ENCODE results near the gene PRKG1.

PRKG1 gene

GRCh38 chr10:51861051-51861450 is 786.8 kb downstream of the PRKG1 start:
- Histone ChIP-seq H3K27me3 (ENCODE audit: insufficient read depth, low read length, poor library complexity, severe bottlenecking) (no peaks in the 10 kb centered on the region), H3K9me2 (replicated peaks; ENCODE audit: low read depth, low read length) (no peaks in the 10 kb centered on the region), H3K9me3 (ENCODE audit: insufficient read depth, low read depth, low read length) (no peaks in the 10 kb centered on the region), H3K9ac (ENCODE audit: low read depth, low read length, poor library complexity, severe bottlenecking) (no peak overlapping the region), H3K4me1 (ENCODE audit: insufficient read depth, low read length, poor library complexity, severe bottlenecking) (no peaks in the 10 kb centered on the region), H4K20me1 (ENCODE audit: insufficient read depth, low read length, poor library complexity, severe bottlenecking) (no peaks in the 10 kb centered on the region), H3K4me3 (ENCODE audit: low read length, poor library complexity, severe bottlenecking) (no peak overlapping the region), H3F3A (ENCODE audit: low read depth) (no peaks in the 10 kb centered on the region), H3K4me2 (ENCODE audit: low read depth, low read length, poor library complexity, severe bottlenecking) (no peak overlapping the region), H3K36me3 (ENCODE audit: insufficient read depth, low read length) (no peaks in the 10 kb centered on the region), H3K79me2 (ENCODE audit: insufficient read depth, low read length) (no peaks in the 10 kb centered on the region), H2AFZ (ENCODE audit: low read length) (no peak overlapping the region)
- no peak for TF ChIP-seq CTCF (conservative IDR thresholded peaks at IDR 0.05; ENCODE audit: low read length)
- no peak for TF ChIP-seq EZH2phosphoT487 (IDR thresholded peaks at IDR 0.05; ENCODE audit: borderline replicate concordance)

- Histone ChIP-seq H3K9me2 (replicated peaks; ENCODE audit: low read depth, low read length) (no peaks in the 10 kb centered on the region), H2AFZ (ENCODE audit: low read length) (no peak overlapping the region), H3K9ac (ENCODE audit: low read depth, low read length, poor library complexity, severe bottlenecking) (no peak overlapping the region), H3K36me3 (ENCODE audit: insufficient read depth, low read length) (no peaks in the 10 kb centered on the region), H3K4me2 (ENCODE audit: low read depth, low read length, poor library complexity, severe bottlenecking) (no peak overlapping the region), H3F3A (ENCODE audit: low read depth) (no peaks in the 10 kb centered on the region), H3K9me3 (ENCODE audit: insufficient read depth, low read depth, low read length) (no peaks in the 10 kb centered on the region), H3K79me2 (ENCODE audit: insufficient read depth, low read length) (no peaks in the 10 kb centered on the region), H3K4me3 (ENCODE audit: low read length, poor library complexity, severe bottlenecking) (no peak overlapping the region), H4K20me1 (ENCODE audit: insufficient read depth, low read length, poor library complexity, severe bottlenecking) (no peaks in the 10 kb centered on the region), H3K4me1 (ENCODE audit: insufficient read depth, low read length, poor library complexity, severe bottlenecking) (no peaks in the 10 kb centered on the region), H3K27me3 (ENCODE audit: insufficient read depth, low read length, poor library complexity, severe bottlenecking) (no peaks in the 10 kb centered on the region)
- TF ChIP-seq CTCF (conservative IDR thresholded peaks at IDR 0.05; ENCODE audit: low read length) (no peak), EZH2phosphoT487 (IDR thresholded peaks at IDR 0.05; ENCODE audit: borderline replicate concordance) (no peak)
Measured at GRCh38 chr10:51861731-51862130, 787.4 kb downstream of the PRKG1 start.

- no peaks in the 10 kb centered on the region for H3K36me3 ChIP-seq (ENCODE audit: insufficient read depth, low read length)
- no peaks in the 10 kb centered on the region for H3F3A ChIP-seq (ENCODE audit: low read depth)
- no peaks in the 10 kb centered on the region for H3K4me1 ChIP-seq (ENCODE audit: insufficient read depth, low read length, poor library complexity, severe bottlenecking)
- no peak overlapping the region for H3K9ac ChIP-seq (ENCODE audit: low read depth, low read length, poor library complexity, severe bottlenecking)
- TF ChIP-seq CTCF (conservative IDR thresholded peaks at IDR 0.05; ENCODE audit: low read length) (no peak), EZH2phosphoT487 (IDR thresholded peaks at IDR 0.05; ENCODE audit: borderline replicate concordance) (no peak)
- no peak overlapping the region for H2AFZ ChIP-seq (ENCODE audit: low read length)
- H4K20me1 ChIP-seq (ENCODE audit: insufficient read depth, low read length, poor library complexity, severe bottlenecking): no peaks in the 10 kb centered on the region
- H3K4me2 ChIP-seq (ENCODE audit: low read depth, low read length, poor library complexity, severe bottlenecking): no peak overlapping the region
- no peaks in the 10 kb centered on the region for H3K79me2 ChIP-seq (ENCODE audit: insufficient read depth, low read length)
- no peak overlapping the region for H3K4me3 ChIP-seq (ENCODE audit: low read length, poor library complexity, severe bottlenecking)
- H3K9me3 ChIP-seq (ENCODE audit: insufficient read depth, low read depth, low read length): no peaks in the 10 kb centered on the region
- no peaks in the 10 kb centered on the region for H3K9me2 ChIP-seq (replicated peaks; ENCODE audit: low read depth, low read length)
- no peaks in the 10 kb centered on the region for H3K27me3 ChIP-seq (ENCODE audit: insufficient read depth, low read length, poor library complexity, severe bottlenecking)
Measured at GRCh38 chr10:51862149-51862548, 787.9 kb downstream of the PRKG1 start.

All from Loucy (cell line).